HG03135 (cell line): ENCODE results near the gene CTR9.

Source experiments
- ATAC-seq: cut with Tn5 transposase; IDR thresholded peaks from one replicate; pipeline ENCODE4 v1.9.1; 2021; ENCODE audit warnings: mild to moderate bottlenecking, moderate library complexity; ENCODE audit not compliant: unreplicated experiment

The CTR9 gene

GRCh38 chr11:10779086-10779485 is 28.0 kb downstream of the CTR9 start:
- no peak for ATAC-seq

- no peak for ATAC-seq
Observed at GRCh38 chr11:10780040-10780439, 29.0 kb downstream of the CTR9 start.

- ATAC-seq, result no peak
Observed at GRCh38 chr11:10784232-10785145, 33.4 kb downstream of the CTR9 start.

GRCh38 chr11:10785146-10785474 is 34.1 kb downstream of the CTR9 start:
- no peak for ATAC-seq

- no peak for ATAC-seq
Observed at GRCh38 chr11:10786451-10786850, 35.4 kb downstream of the CTR9 start.

GRCh38 chr11:10792385-10793068 is 41.5 kb downstream of the CTR9 start:
- no peak for ATAC-seq

GRCh38 chr11:10793470-10794255 is 42.6 kb downstream of the CTR9 start:
- no peak for ATAC-seq

- no peak for ATAC-seq
Observed at GRCh38 chr11:10796191-10796590, 45.1 kb downstream of the CTR9 start.

- no peak for ATAC-seq
Observed at GRCh38 chr11:10797001-10797400, 46.0 kb downstream of the CTR9 start.

GRCh38 chr11:10797531-10797930 is 46.5 kb downstream of the CTR9 start:
- ATAC-seq, result no peak

GRCh38 chr11:10798330-10798928 is 47.4 kb downstream of the CTR9 start:
- no peak for ATAC-seq

GRCh38 chr11:10800292-10800691 is 49.2 kb downstream of the CTR9 start:
- no peak for ATAC-seq

- ATAC-seq, result no peak
Observed at GRCh38 chr11:10803676-10804075, 52.6 kb downstream of the CTR9 start.

GRCh38 chr11:10805741-10806140 is 54.7 kb downstream of the CTR9 start:
- no peak for ATAC-seq

- ATAC-seq, result no peak
Observed at GRCh38 chr11:10806206-10806605, 55.2 kb downstream of the CTR9 start.

- ATAC-seq, result peak; percentile 0
Observed at GRCh38 chr11:10807493-10808234, 56.6 kb downstream of the CTR9 start.

GRCh38 chr11:10808235-10808552 is 57.1 kb downstream of the CTR9 start:
- ATAC-seq, result no peak

GRCh38 chr11:10808553-10809372 is 57.7 kb downstream of the CTR9 start, which contains the start of gene EIF4G2:
Gene EIF4G2, minus strand, starts transcription at chr11:10808926.
- peak; percentile 93 for ATAC-seq

- ATAC-seq, result peak; percentile 23
Observed at GRCh38 chr11:10809373-10810160, 58.5 kb downstream of the CTR9 start.
